Transverse colon (tissue), 4 donors: Measurements from ENCODE around the gene ELN.

Source experiments
- POLR2A ChIP-seq: fragments of 450-650 bp; IDR thresholded peaks from one replicate; pipeline ENCODE4 v1.6.1; 2016; ENCODE audit warnings: antibody characterized with exemption, mild to moderate bottlenecking, moderate library complexity
- POLR2AphosphoS5 ChIP-seq, 3 donors: sonication (generic); formaldehyde crosslinking; IDR thresholded peaks; one replicate each; pipeline ENCODE4 v1.6.1; 2016; ENCODE audit warnings: antibody characterized with exemption in 3 of 3
- TF ChIP-seq, protein P1 (sequence below), 5 experiments: fragments of 200-600 bp in 3 of 5; fragments of 450-650 bp in 2 of 5; sonication (generic) in 3 of 5; IDR thresholded peaks; 1 replicate in 2 of 5; 2 replicates in 3 of 5; pipeline ENCODE4 v1.5.1; 2016 to 2017; ENCODE audit warnings: antibody characterized with exemption in 5 of 5, inconsistent platforms in 3 of 5, mild to moderate bottlenecking in 2 of 5, moderate library complexity in 1 of 5

DNA sequence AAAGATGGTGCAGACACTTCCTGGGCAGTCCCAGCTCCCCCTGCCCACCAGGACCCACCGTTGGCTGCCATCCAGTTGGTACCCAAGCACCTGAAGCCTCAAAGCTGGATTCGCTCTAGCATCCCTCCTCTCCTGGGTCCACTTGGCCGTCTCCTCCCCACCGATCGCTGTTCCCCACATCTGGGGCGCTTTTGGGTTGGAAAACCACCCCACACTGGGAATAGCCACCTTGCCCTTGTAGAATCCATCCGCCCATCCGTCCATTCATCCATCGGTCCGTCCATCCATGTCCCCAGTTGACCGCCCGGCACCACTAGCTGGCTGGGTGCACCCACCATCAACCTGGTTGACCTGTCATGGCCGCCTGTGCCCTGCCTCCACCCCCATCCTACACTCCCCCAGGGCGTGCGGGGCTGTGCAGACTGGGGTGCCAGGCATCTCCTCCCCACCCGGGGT lies 41.1 kb downstream of the ELN start:
- TF ChIP-seq, protein P1, sequence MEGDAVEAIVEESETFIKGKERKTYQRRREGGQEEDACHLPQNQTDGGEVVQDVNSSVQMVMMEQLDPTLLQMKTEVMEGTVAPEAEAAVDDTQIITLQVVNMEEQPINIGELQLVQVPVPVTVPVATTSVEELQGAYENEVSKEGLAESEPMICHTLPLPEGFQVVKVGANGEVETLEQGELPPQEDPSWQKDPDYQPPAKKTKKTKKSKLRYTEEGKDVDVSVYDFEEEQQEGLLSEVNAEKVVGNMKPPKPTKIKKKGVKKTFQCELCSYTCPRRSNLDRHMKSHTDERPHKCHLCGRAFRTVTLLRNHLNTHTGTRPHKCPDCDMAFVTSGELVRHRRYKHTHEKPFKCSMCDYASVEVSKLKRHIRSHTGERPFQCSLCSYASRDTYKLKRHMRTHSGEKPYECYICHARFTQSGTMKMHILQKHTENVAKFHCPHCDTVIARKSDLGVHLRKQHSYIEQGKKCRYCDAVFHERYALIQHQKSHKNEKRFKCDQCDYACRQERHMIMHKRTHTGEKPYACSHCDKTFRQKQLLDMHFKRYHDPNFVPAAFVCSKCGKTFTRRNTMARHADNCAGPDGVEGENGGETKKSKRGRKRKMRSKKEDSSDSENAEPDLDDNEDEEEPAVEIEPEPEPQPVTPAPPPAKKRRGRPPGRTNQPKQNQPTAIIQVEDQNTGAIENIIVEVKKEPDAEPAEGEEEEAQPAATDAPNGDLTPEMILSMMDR (IDR thresholded peaks at IDR 0.05), result no peak
- TF ChIP-seq POLR2AphosphoS5 (IDR thresholded peaks at IDR 0.05) (no peak), POLR2A (no peak)
